ENCODE results near the gene RAB23.

The RAB23 gene

DNA sequence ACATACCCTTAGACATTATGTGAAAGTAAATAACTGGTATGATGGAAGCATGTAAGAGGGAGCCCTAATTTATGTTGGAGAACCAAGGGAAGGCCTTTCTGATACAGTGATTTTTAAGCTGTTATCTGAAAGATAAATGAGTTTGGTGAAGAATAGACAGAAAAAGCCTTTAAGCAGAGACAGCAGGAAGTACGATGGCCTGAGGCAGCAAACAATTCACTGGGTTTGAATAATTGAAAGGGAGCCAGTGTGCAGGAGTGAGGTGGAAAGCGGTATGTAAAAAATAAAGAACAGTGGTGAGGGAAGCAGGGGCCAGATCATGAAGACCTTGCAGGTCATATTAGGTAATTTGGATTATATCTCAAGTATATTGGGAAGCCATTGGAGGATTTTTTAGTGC, 4.1 kb upstream of the RAB23 start:
- Histone ChIP-seq H4K20me1 (ENCODE audit: insufficient read depth, low read length, poor library complexity, severe bottlenecking) (peaks cover 1% of the 10 kb centered on the region), H3K36me3 (ENCODE audit: insufficient read depth, low read length) (no peaks in the 10 kb centered on the region), H3K79me2 (ENCODE audit: insufficient read depth, low read length) (peaks cover 8% of the 10 kb centered on the region), H2AFZ (ENCODE audit: low read length) (peak overlapping the region; percentile 3; the same call in 1 of the 2 replicates), H3K9ac (ENCODE audit: low read depth, low read length, poor library complexity, severe bottlenecking) (no peak overlapping the region), H3K27me3 (ENCODE audit: insufficient read depth, low read length, poor library complexity, severe bottlenecking) (no peaks in the 10 kb centered on the region), H3K9me2 (replicated peaks; ENCODE audit: low read depth, low read length) (no peaks in the 10 kb centered on the region), H3K4me3 (ENCODE audit: low read length, poor library complexity, severe bottlenecking) (no peak overlapping the region), H3K4me2 (ENCODE audit: low read depth, low read length, poor library complexity, severe bottlenecking) (no peak overlapping the region), H3K4me1 (ENCODE audit: insufficient read depth, low read length, poor library complexity, severe bottlenecking) (peaks cover 29% of the 10 kb centered on the region), H3K9me3 (ENCODE audit: insufficient read depth, low read depth, low read length) (no peaks in the 10 kb centered on the region), H3F3A (ENCODE audit: low read depth) (no peaks in the 10 kb centered on the region)
- TF ChIP-seq, protein P1, sequence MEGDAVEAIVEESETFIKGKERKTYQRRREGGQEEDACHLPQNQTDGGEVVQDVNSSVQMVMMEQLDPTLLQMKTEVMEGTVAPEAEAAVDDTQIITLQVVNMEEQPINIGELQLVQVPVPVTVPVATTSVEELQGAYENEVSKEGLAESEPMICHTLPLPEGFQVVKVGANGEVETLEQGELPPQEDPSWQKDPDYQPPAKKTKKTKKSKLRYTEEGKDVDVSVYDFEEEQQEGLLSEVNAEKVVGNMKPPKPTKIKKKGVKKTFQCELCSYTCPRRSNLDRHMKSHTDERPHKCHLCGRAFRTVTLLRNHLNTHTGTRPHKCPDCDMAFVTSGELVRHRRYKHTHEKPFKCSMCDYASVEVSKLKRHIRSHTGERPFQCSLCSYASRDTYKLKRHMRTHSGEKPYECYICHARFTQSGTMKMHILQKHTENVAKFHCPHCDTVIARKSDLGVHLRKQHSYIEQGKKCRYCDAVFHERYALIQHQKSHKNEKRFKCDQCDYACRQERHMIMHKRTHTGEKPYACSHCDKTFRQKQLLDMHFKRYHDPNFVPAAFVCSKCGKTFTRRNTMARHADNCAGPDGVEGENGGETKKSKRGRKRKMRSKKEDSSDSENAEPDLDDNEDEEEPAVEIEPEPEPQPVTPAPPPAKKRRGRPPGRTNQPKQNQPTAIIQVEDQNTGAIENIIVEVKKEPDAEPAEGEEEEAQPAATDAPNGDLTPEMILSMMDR (conservative IDR thresholded peaks at IDR 0.05; ENCODE audit: low read length): no peak
- TF ChIP-seq EZH2phosphoT487 (IDR thresholded peaks at IDR 0.05; ENCODE audit: borderline replicate concordance): no peak

DNA sequence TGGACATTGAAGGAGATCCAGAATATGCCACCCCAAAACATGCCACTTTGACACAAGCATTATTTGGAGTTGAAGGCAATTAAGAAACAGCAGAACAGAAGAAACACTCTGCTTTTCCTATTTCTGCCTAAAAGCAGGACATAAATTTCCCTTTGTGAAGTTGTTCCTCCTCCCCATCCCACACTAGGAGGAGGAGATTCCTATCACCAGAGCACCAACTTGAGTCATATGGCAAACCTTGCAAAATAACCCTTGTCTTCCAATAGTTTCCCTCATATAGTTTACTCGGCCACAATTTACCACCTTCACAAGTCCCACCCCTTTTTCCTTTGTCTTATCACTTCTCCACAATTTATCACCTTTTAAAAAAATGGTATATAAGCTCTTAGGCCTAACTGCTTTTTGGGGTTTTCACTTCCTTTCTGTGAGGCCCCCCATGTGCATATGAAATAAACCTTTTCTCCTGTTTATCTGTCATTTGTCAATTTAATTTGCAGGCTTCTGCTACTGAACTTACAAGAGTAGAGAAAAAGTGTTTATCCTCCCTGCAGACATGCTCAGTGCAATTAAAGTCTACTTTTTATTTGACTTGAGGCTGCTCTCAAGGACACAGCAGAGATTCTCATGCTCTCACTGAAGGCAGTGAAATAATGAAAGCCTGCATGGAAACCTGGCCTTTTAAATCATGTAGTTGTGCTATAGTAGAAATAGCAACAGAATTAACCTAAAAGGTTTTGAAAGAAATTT, 2.8 kb upstream of the RAB23 start:
- H3K4me3 ChIP-seq (ENCODE audit: low read length, poor library complexity, severe bottlenecking): peak overlapping the region; percentile 22
- peak overlapping the region; percentile 56 for H3K4me2 ChIP-seq (ENCODE audit: low read depth, low read length, poor library complexity, severe bottlenecking)
- no peaks in the 10 kb centered on the region for H3K36me3 ChIP-seq (ENCODE audit: insufficient read depth, low read length)
- peaks cover 3% of the 10 kb centered on the region; the same call in 1 of the 2 replicates for H3K9me3 ChIP-seq (ENCODE audit: insufficient read depth, low read depth, low read length)
- no peaks in the 10 kb centered on the region for H3K9me2 ChIP-seq (replicated peaks; ENCODE audit: low read depth, low read length)
- TF ChIP-seq, protein P1 (conservative IDR thresholded peaks at IDR 0.05; ENCODE audit: low read length): no peak
- no peak for TF ChIP-seq EZH2phosphoT487 (IDR thresholded peaks at IDR 0.05; ENCODE audit: borderline replicate concordance)
- H2AFZ ChIP-seq (ENCODE audit: low read length): peak overlapping the region; percentile 58
- H3K9ac ChIP-seq (ENCODE audit: low read depth, low read length, poor library complexity, severe bottlenecking): no peak overlapping the region
- peaks cover 34% of the 10 kb centered on the region for H3K4me1 ChIP-seq (ENCODE audit: insufficient read depth, low read length, poor library complexity, severe bottlenecking)
- H3F3A ChIP-seq (ENCODE audit: low read depth): no peaks in the 10 kb centered on the region
- H4K20me1 ChIP-seq (ENCODE audit: insufficient read depth, low read length, poor library complexity, severe bottlenecking): peaks cover 5% of the 10 kb centered on the region
- no peaks in the 10 kb centered on the region for H3K27me3 ChIP-seq (ENCODE audit: insufficient read depth, low read length, poor library complexity, severe bottlenecking)
- H3K79me2 ChIP-seq (ENCODE audit: insufficient read depth, low read length): peaks cover 20% of the 10 kb centered on the region

DNA sequence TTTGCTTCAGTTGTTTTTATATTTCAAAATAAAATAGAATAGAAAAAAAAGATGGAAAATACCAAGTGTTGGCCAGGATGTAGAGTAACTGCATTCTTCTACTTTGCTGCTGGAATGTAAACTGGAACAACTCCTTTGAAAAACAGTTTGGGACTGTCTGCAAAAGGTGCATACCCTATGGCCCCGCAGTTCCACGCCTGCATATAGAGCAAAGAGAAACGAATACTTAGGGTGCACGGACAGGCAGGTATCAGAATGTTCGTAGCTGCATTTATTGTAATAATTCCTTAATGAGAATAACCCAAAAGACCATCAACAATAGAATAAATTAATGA, 603 bp upstream of the RAB23 start:
- peak overlapping the region; percentile 89 for H3K4me3 ChIP-seq (ENCODE audit: low read length, poor library complexity, severe bottlenecking)
- no peaks in the 10 kb centered on the region for H3K27me3 ChIP-seq (ENCODE audit: insufficient read depth, low read length, poor library complexity, severe bottlenecking)
- peak overlapping the region; percentile 82 for H3K9ac ChIP-seq (ENCODE audit: low read depth, low read length, poor library complexity, severe bottlenecking)
- peaks cover 2% of the 10 kb centered on the region; the same call in 1 of the 2 replicates for H3F3A ChIP-seq (ENCODE audit: low read depth)
- H3K4me2 ChIP-seq (ENCODE audit: low read depth, low read length, poor library complexity, severe bottlenecking): peak overlapping the region; percentile 83
- H4K20me1 ChIP-seq (ENCODE audit: insufficient read depth, low read length, poor library complexity, severe bottlenecking): peaks cover 16% of the 10 kb centered on the region
- H3K4me1 ChIP-seq (ENCODE audit: insufficient read depth, low read length, poor library complexity, severe bottlenecking): peaks cover 54% of the 10 kb centered on the region
- TF ChIP-seq EZH2phosphoT487 (IDR thresholded peaks at IDR 0.05; ENCODE audit: borderline replicate concordance): no peak
- TF ChIP-seq, protein P1 (conservative IDR thresholded peaks at IDR 0.05; ENCODE audit: low read length): no peak
- H3K36me3 ChIP-seq (ENCODE audit: insufficient read depth, low read length): no peaks in the 10 kb centered on the region
- H3K9me2 ChIP-seq (replicated peaks; ENCODE audit: low read depth, low read length): no peaks in the 10 kb centered on the region
- H2AFZ ChIP-seq (ENCODE audit: low read length): peak overlapping the region; percentile 100
- peaks cover 40% of the 10 kb centered on the region for H3K79me2 ChIP-seq (ENCODE audit: insufficient read depth, low read length)
- H3K9me3 ChIP-seq (ENCODE audit: insufficient read depth, low read depth, low read length): peaks cover 3% of the 10 kb centered on the region; the same call in 1 of the 2 replicates

All from Loucy (cell line).